COLO668 (cell line): ENCODE data around the gene MRPS7.
A peak's percentile ranks its signal among the peaks of the same experiment; 100 is the strongest.
"Not testable (repeated sequence)": the region's sequence is repeated elsewhere in the genome, so short reads cannot be mapped to it uniquely, and the experiment has no call there.

ENCODE experiments used
- DNase-seq: peaks from one replicate; lab custom pipeline; 2025; ENCODE audit not compliant: unreplicated experiment; lab: John Stamatoyannopoulos, UW

MRPS7 gene

GRCh38 chr17:75242461-75243042 is 19.1 kb upstream of the MRPS7 start:
- no peak for DNase-seq

GRCh38 chr17:75244133-75244866 is 17.4 kb upstream of the MRPS7 start:
- DNase-seq = no peak

GRCh38 chr17:75245011-75245410 is 16.7 kb upstream of the MRPS7 start:
- no peak for DNase-seq

- DNase-seq = no peak
Observed at GRCh38 chr17:75246404-75246803, 15.3 kb upstream of the MRPS7 start.

GRCh38 chr17:75249564-75249963 is 12.1 kb upstream of the MRPS7 start:
- no peak for DNase-seq

- no peak for DNase-seq
Observed at GRCh38 chr17:75250009-75250471, 11.6 kb upstream of the MRPS7 start.

- DNase-seq = no peak
Observed at GRCh38 chr17:75252039-75252816, 9.5 kb upstream of the MRPS7 start.

- not testable (repeated sequence) for DNase-seq
Observed at GRCh38 chr17:75255954-75256698, 5.6 kb upstream of the MRPS7 start.

- DNase-seq = not testable (repeated sequence)
Observed at GRCh38 chr17:75257228-75257627, 4.5 kb upstream of the MRPS7 start.

- DNase-seq = no peak
Observed at GRCh38 chr17:75260641-75261335, 891 bp upstream of the MRPS7 start.

- peak; percentile 21 for DNase-seq
Observed at GRCh38 chr17:75262112-75262606, 480 bp downstream of the MRPS7 start.

GRCh38 chr17:75263055-75263454 is 1.4 kb downstream of the MRPS7 start:
- no peak for DNase-seq

GRCh38 chr17:75265614-75266315 is 4.1 kb downstream of the MRPS7 start:
- DNase-seq = no peak

GRCh38 chr17:75266316-75267152 is 4.9 kb downstream of the MRPS7 start:
- peak; percentile 64 for DNase-seq

GRCh38 chr17:75267153-75267410 is 5.4 kb downstream of the MRPS7 start:
- no peak for DNase-seq

GRCh38 chr17:75267411-75268232 is 5.9 kb downstream of the MRPS7 start:
- peak; percentile 60 for DNase-seq

GRCh38 chr17:75269844-75270217 is 8.2 kb downstream of the MRPS7 start:
- no peak for DNase-seq

- peak; percentile 61 for DNase-seq
Observed at GRCh38 chr17:75270218-75270965, 8.7 kb downstream of the MRPS7 start.
